Neural cell (in vitro differentiated cells): ENCODE measurements around the gene SH2D3A. TPM values are rescaled to one million over a fixed set of nuclear protein-coding genes. Genes with fewer than 3 reads are reported as not detected.
"Not testable (repeated sequence)": the region's sequence is repeated elsewhere in the genome, so short reads cannot be mapped to it uniquely, and the experiment has no call there.

Experiments
- H2AFZ ChIP-seq: fragments of 200-600, 300-800 bp; sonication (generic), shearing (Covaris generic); 2 replicates; pipeline ENCODE4 v1.6.0; 2014; ENCODE audit warnings: low read depth, mild to moderate bottlenecking, antibody characterized with exemption, low read length, moderate library complexity
- H3F3A ChIP-seq: fragments of 200-600 bp; shearing (Covaris generic); 2 replicates; pipeline ENCODE4 v1.6.1; 2016; ENCODE audit warnings: mild to moderate bottlenecking, moderate library complexity, mixed read lengths, antibody characterized with exemption, low read length; ENCODE audit not compliant: insufficient read depth, poor library complexity, severe bottlenecking
- H3K27ac ChIP-seq: fragments of 200-600, 300-800 bp; sonication (generic), shearing (Covaris generic); 2 replicates; pipeline ENCODE4 v1.5.1; 2014; ENCODE audit warnings: mild to moderate bottlenecking, low read length, moderate library complexity
- H3K27me3 ChIP-seq: fragments of 300-800, 200-600 bp; sonication (generic), shearing (Covaris generic); 2 replicates; pipeline ENCODE4 v1.6.0; 2014; ENCODE audit warnings: mild to moderate bottlenecking, low read depth, low read length, moderate library complexity; ENCODE audit not compliant: insufficient read depth
- H3K36me3 ChIP-seq: fragments of 300-800, 200-600 bp; sonication (generic), shearing (Covaris generic); 2 replicates; pipeline ENCODE4 v1.5.1; 2014; ENCODE audit warnings: mild to moderate bottlenecking, antibody characterized with exemption, low read length, moderate library complexity; ENCODE audit not compliant: insufficient read depth
- H3K4me2 ChIP-seq: fragments of 300-800, 200-600 bp; sonication (generic), shearing (Covaris generic); 2 replicates; pipeline ENCODE4 v1.6.0; 2014; ENCODE audit warnings: mild to moderate bottlenecking, low read length
- H3K4me3 ChIP-seq: fragments of 300-800, 200-600 bp; sonication (generic), shearing (Covaris generic); 2 replicates; pipeline ENCODE4 v1.5.1; 2014; ENCODE audit warnings: mild to moderate bottlenecking, low read length, moderate library complexity
- H3K79me2 ChIP-seq: fragments of 200-600 bp; shearing (Covaris generic); replicated peaks from 2 replicates; pipeline ENCODE4 v1.6.0; 2014; ENCODE audit warnings: mild to moderate bottlenecking, low read length, moderate library complexity; ENCODE audit not compliant: insufficient read depth
- H3K9ac ChIP-seq: fragments of 300-800, 200-600 bp; sonication (generic), shearing (Covaris generic); 2 replicates; pipeline ENCODE4 v1.6.1; 2016; ENCODE audit warnings: mild to moderate bottlenecking, low read length, mixed read lengths
- H3K9me2 ChIP-seq: fragments of 200-600 bp; shearing (Covaris generic); 2 replicates; pipeline ENCODE4 v1.6.1; 2016; ENCODE audit warnings: mild to moderate bottlenecking, low read length, mixed read lengths; ENCODE audit not compliant: insufficient read depth
- H3K9me3 ChIP-seq: fragments of 200-600, 300-800 bp; sonication (generic), shearing (Covaris generic); 2 replicates; pipeline ENCODE4 v1.6.1; 2016; ENCODE audit warnings: mild to moderate bottlenecking, mixed run types, low read length, moderate library complexity, mixed read lengths
- H4K20me1 ChIP-seq: fragments of 200-600 bp; shearing (Covaris generic); 2 replicates; pipeline ENCODE4 v1.6.1; 2016; ENCODE audit warnings: mild to moderate bottlenecking, mixed run types; ENCODE audit not compliant: insufficient read depth
- CTCF ChIP-seq: fragments of 450-650 bp; IDR thresholded peaks from 2 replicates; pipeline ENCODE4 v1.5.1; 2014; ENCODE audit warnings: antibody characterized with exemption, mild to moderate bottlenecking, moderate library complexity; ENCODE audit not compliant: poor library complexity, severe bottlenecking
- EP300 ChIP-seq: fragments of 450-650 bp; conservative IDR thresholded peaks from 2 replicates; pipeline ENCODE4 v1.6.1; 2014; ENCODE audit warnings: antibody characterized with exemption, mild to moderate bottlenecking, moderate library complexity; ENCODE audit not compliant: poor library complexity, severe bottlenecking
- EZH2 ChIP-seq: fragments of 200-600, 300-800 bp; shearing (Covaris generic), sonication (generic); IDR thresholded peaks from 2 replicates; pipeline ENCODE4 v1.6.1; 2014; ENCODE audit warnings: antibody characterized with exemption, low read length, borderline replicate concordance, mild to moderate bottlenecking; ENCODE audit not compliant: insufficient read depth, poor library complexity, severe bottlenecking
- MXI1 ChIP-seq: fragments of 450-650 bp; conservative IDR thresholded peaks from 2 replicates; pipeline ENCODE4 v1.6.1; 2014; ENCODE audit warnings: antibody characterized with exemption, mild to moderate bottlenecking; ENCODE audit not compliant: poor library complexity, severe bottlenecking
- POLR2AphosphoS5 ChIP-seq: IDR thresholded peaks from 2 replicates; pipeline ENCODE4 v1.6.1; 2012
- RAD21 ChIP-seq: fragments of 450-650 bp; conservative IDR thresholded peaks from 2 replicates; pipeline ENCODE4 v1.6.1; 2014; ENCODE audit warnings: antibody characterized with exemption, mild to moderate bottlenecking, moderate library complexity
- REST ChIP-seq: IDR thresholded peaks from 2 replicates; pipeline ENCODE4 v1.6.1; 2012; ENCODE audit warnings: borderline replicate concordance
- SMC3 ChIP-seq: fragments of 450-650 bp; conservative IDR thresholded peaks from 2 replicates; pipeline ENCODE4 v1.6.1; 2014; ENCODE audit warnings: antibody characterized with exemption, mild to moderate bottlenecking, moderate library complexity; ENCODE audit not compliant: poor library complexity
- TAF1 ChIP-seq: IDR thresholded peaks from 2 replicates; pipeline ENCODE4 v1.6.1; 2012; ENCODE audit warnings: low read depth
- polyA plus RNA-seq: library from polyadenylated mRNA; depleted of rRNA; stranded (reverse); fragments of >200 nt; gene quantifications from 2 replicates; pipeline ENCODE4 v1.2.3, GENCODE V29; 2014

The SH2D3A gene
- polyA plus RNA-seq, 1 donor from 2014 or later: 3.6 TPM

- Histone ChIP-seq H3F3A (no peaks in the 10 kb centered on the region), H2AFZ (no peak overlapping the region), H3K36me3 (no peaks in the 10 kb centered on the region), H3K27me3 (peaks cover 32% of the 10 kb centered on the region), H3K9me3 (no peaks in the 10 kb centered on the region), H3K79me2 (no peaks in the 10 kb centered on the region), H3K27ac (no peak overlapping the region), H3K4me3 (no peak overlapping the region), H4K20me1 (no peaks in the 10 kb centered on the region), H3K4me2 (no peak overlapping the region), H3K9me2 (no peaks in the 10 kb centered on the region), H3K9ac (no peak overlapping the region)
- no peak for TF ChIP-seq EZH2
Observed at GRCh38 chr19:6765738-6766356, 1.4 kb downstream of the SH2D3A start.

GRCh38 chr19:6762253-6762797, 4.9 kb downstream of the SH2D3A start:
- H3K79me2 ChIP-seq, H3F3A ChIP-seq, H2AFZ ChIP-seq, H3K4me3 ChIP-seq, H4K20me1 ChIP-seq, H3K9me2 ChIP-seq, H3K9me3 ChIP-seq, H3K36me3 ChIP-seq, H3K9ac ChIP-seq, H3K27ac ChIP-seq, H3K4me2 ChIP-seq: not testable (repeated sequence)
- peaks cover 20% of the 10 kb centered on the region for H3K27me3 ChIP-seq

- Histone ChIP-seq H3K9ac (no peak overlapping the region), H3K36me3 (no peaks in the 10 kb centered on the region), H3K27ac (no peak overlapping the region), H3K9me2 (no peaks in the 10 kb centered on the region), H4K20me1 (no peaks in the 10 kb centered on the region), H3K9me3 (no peaks in the 10 kb centered on the region), H3K27me3 (peaks cover 9% of the 10 kb centered on the region), H3K79me2 (no peaks in the 10 kb centered on the region), H3K4me3 (no peak overlapping the region), H2AFZ (no peak overlapping the region), H3K4me2 (no peak overlapping the region), H3F3A (no peaks in the 10 kb centered on the region)
- TF ChIP-seq EP300 (no peak), TAF1 (no peak), CTCF (no peak), REST (no peak), MXI1 (no peak), POLR2AphosphoS5 (no peak), RAD21 (no peak), EZH2 (no peak), SMC3 (no peak)
Observed at GRCh38 chr19:6761053-6761676, 6.1 kb downstream of the SH2D3A start.
